HL-60 (cell line): ENCODE measurements around the gene HSPA12A.
A peak's percentile ranks its signal among the peaks of the same experiment; 100 is the strongest.

Experiments used
- DNase-seq, 2 experiments: peaks; one replicate each; pipeline ENCODE4 v3.0.0-alpha.2; 2010 to 2020; ENCODE audit warnings: low read depth in 1 of 2, low spot score in 1 of 2
- H3K27ac ChIP-seq: fragments of 250-450 bp; sonication (Bioruptor Pico); replicated peaks from 2 replicates; pipeline ENCODE4 v1.5.1; 2020; ENCODE audit warnings: mild to moderate bottlenecking, moderate library complexity
- H3K27me3 ChIP-seq: fragments of 250-450 bp; sonication (Bioruptor Pico); 2 replicates; pipeline ENCODE4 v1.5.1; 2021; ENCODE audit warnings: mild to moderate bottlenecking, moderate library complexity; ENCODE audit not compliant: insufficient read depth, poor library complexity, severe bottlenecking
- H3K4me3 ChIP-seq: replicated peaks from 2 replicates; pipeline ENCODE4 v1.5.1; 2011; ENCODE audit warnings: mild to moderate bottlenecking, control low read depth, low read length; ENCODE audit not compliant: insufficient read depth
- CTCF ChIP-seq: IDR thresholded peaks from one replicate; pipeline ENCODE4 v1.5.1; 2011; ENCODE audit warnings: low read length, control low read depth, inconsistent platforms; ENCODE audit not compliant: insufficient read depth
- GABPA ChIP-seq: IDR thresholded peaks from 2 replicates; pipeline ENCODE4 v1.6.1; 2012; ENCODE audit warnings: low read depth
- POLR2AphosphoS5 ChIP-seq: IDR thresholded peaks from 2 replicates; pipeline ENCODE4 v1.6.1; 2012; ENCODE audit warnings: low read depth
- REST ChIP-seq: IDR thresholded peaks from 2 replicates; pipeline ENCODE4 v1.6.1; 2012; ENCODE audit warnings: low read depth; ENCODE audit not compliant: insufficient replicate concordance
- SPI1 ChIP-seq: IDR thresholded peaks from 2 replicates; pipeline ENCODE4 v1.6.1; 2012; ENCODE audit warnings: low read depth, mild to moderate bottlenecking, borderline replicate concordance
- long read RNA-seq: library from polyadenylated mRNA; unstranded; transcript quantifications from one replicate; pipeline ENCODE4 v2.0.0, GENCODE V29; 2020

Gene HSPA12A
- long read RNA-seq = 0 reads

GRCh38 chr10:116742367-116743265, at the start of gene HSPA12A:
HSPA12A (minus strand) TSS chr10:116742566; CDS start chr10:116742469, 97 bp downstream.
- TF ChIP-seq POLR2AphosphoS5 = no peak
- TF ChIP-seq GABPA = no peak
- no peak for TF ChIP-seq SPI1
- no peak for TF ChIP-seq CTCF
- no peak for TF ChIP-seq REST
- no peak within 1 kb of the TSS for H3K27ac ChIP-seq
- H3K4me3 ChIP-seq = peak within 1 kb of the TSS; percentile 32
- peaks cover 17% of the 10 kb centered on the region for H3K27me3 ChIP-seq
- DNase-seq = peak; percentile 4 to 10

- TF ChIP-seq REST = no peak
- TF ChIP-seq GABPA = no peak
- no peak for TF ChIP-seq POLR2AphosphoS5
- no peak for TF ChIP-seq CTCF
- TF ChIP-seq SPI1 = no peak
- no peak overlapping the region for H3K27ac ChIP-seq
- no peak overlapping the region for H3K4me3 ChIP-seq
- H3K27me3 ChIP-seq = peaks cover 3% of the 10 kb centered on the region
- DNase-seq = no peak
Measured at GRCh38 chr10:116791241-116791640, 48.9 kb upstream of the HSPA12A start.

- H3K4me3 ChIP-seq = no peak overlapping the region
Measured at GRCh38 chr10:116787893-116788665, 45.7 kb upstream of the HSPA12A start.

More at GRCh38 chr10:116787893-116788665, 45.7 kb upstream of the HSPA12A start:
- DNase-seq = peak; percentile 20 to 39
- peak; percentile 74 for TF ChIP-seq CTCF
- no peak for TF ChIP-seq GABPA
- peaks cover 3% of the 10 kb centered on the region for H3K27me3 ChIP-seq
- no peak overlapping the region for H3K27ac ChIP-seq
